ENCODE data around the gene KLHL10. TPM values are rescaled to one million over a fixed set of nuclear protein-coding genes. Genes with fewer than 3 reads are reported as not detected.

Gene KLHL10
- total and polyA plus RNA-seq, 2 of the 4 experiments (the other 2 are of a cell fraction): 0.18 TPM; not detected in 1

DNA sequence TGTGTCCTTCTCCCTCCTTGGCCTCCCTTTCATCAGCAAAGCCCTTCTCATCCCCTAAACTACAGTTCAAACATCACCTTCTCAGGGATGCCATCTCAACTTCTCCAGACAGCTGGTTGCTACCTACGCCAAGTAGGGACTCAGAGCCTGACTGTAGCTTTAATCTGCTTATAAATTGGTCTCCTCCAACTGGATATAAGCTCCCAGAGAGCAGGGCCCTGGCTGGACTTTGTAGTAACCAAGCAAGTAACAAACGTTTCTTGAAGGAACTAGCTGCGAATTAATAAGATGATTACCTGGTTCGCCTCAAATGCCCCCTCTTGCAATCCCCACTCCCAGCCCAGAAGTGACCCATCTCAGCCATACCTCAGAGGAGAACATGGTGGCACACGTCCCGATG is 45.1 kb downstream of the KLHL10 start:
- ATAC-seq (ENCODE audit: low read depth): no peak
- Histone ChIP-seq H3K4me3 (ENCODE audit: insufficient read depth, low read depth, low read length) (no peak overlapping the region), H3K4me1 (ENCODE audit: control insufficient read depth, insufficient read depth, low read length) (no peaks in the 10 kb centered on the region), H3K27me3 (ENCODE audit: control insufficient read depth, insufficient read depth, low read length) (no peaks in the 10 kb centered on the region), H4K91ac (ENCODE audit: insufficient read depth, low read depth, low read length) (no peak overlapping the region), H4K5ac (ENCODE audit: low read depth, low read length) (no peak overlapping the region), H3K18ac (ENCODE audit: low read depth, low read length) (no peak overlapping the region), H3K4ac (ENCODE audit: low read depth, low read length) (no peak overlapping the region), H3K9me3 (ENCODE audit: control insufficient read depth, insufficient read depth, low read length) (no peaks in the 10 kb centered on the region), H3K9me1 (ENCODE audit: insufficient read depth, low read length) (no peaks in the 10 kb centered on the region), H2AFZ (replicated peaks; ENCODE audit: low read length, poor library complexity) (no peak overlapping the region), H3K4me2 (ENCODE audit: low read depth, low read length) (no peak overlapping the region), H3K23ac (ENCODE audit: low read depth, low read length) (no peak overlapping the region), H2AK9ac (replicated peaks; ENCODE audit: low read depth, low read length, poor library complexity) (no peak overlapping the region), H3K14ac (replicated peaks; ENCODE audit: low read depth, low read length) (no peak overlapping the region), H2BK5ac (ENCODE audit: low read depth, low read length, poor library complexity, severe bottlenecking) (no peak overlapping the region), H3K36me3 (ENCODE audit: control insufficient read depth, insufficient read depth, low read length) (peaks cover 78% of the 10 kb centered on the region), H3K79me1 (ENCODE audit: low read depth in 1 of 2, low read length in 2 of 2) (peaks cover 32 to 67% of the 10 kb centered on the region in 2 experiments), H3K56ac (ENCODE audit: extremely low read depth, insufficient read depth, low read length) (no peak overlapping the region), H3K27ac (ENCODE audit: insufficient read depth, low read length) (no peak overlapping the region), H3K9ac (ENCODE audit: low read depth, low read length) (no peak overlapping the region), H4K20me1 (ENCODE audit: insufficient read depth, low read length) (no peaks in the 10 kb centered on the region; the same call in none of the 2 replicates), H2BK20ac (ENCODE audit: low read depth, low read length) (no peak overlapping the region), H2AK5ac (ENCODE audit: low read depth, low read length) (no peak overlapping the region), H2BK120ac (ENCODE audit: low read depth, low read length) (no peak overlapping the region), H2BK15ac (ENCODE audit: low read depth, low read length) (no peak overlapping the region), H4K8ac (ENCODE audit: low read depth in 2 of 2, low read length in 2 of 2) (no peak overlapping the region)
- ChIA-PET POLR2A (ENCODE audit: unreplicated experiment) (no interaction called here), CTCF (no interaction called here)
- BruUV-seq (replicated peaks): no TSS peak
- 100% methylated on average over 3 of the region's 6 CpGs; no CpG with 5 or more reads in 1 of the 2 experiments for WGBS, 2 experiments (ENCODE audit: extremely low coverage in 2 of 2, insufficient read length in 1 of 2)
- TF ChIP-seq MAFK (IDR thresholded peaks at IDR 0.05; ENCODE audit: low read depth, low read length) (no peak), SMC3 (IDR thresholded peaks at IDR 0.05; ENCODE audit: low read depth, low read length) (no peak), RCOR1 (IDR thresholded peaks at IDR 0.05; ENCODE audit: insufficient replicate concordance, low read length) (no peak), CHD1 (IDR thresholded peaks at IDR 0.05; ENCODE audit: low read depth, low read length) (no peak), CEBPB (IDR thresholded peaks at IDR 0.05; ENCODE audit: low read depth, low read length) (no peak), MXI1 (IDR thresholded peaks at IDR 0.05; ENCODE audit: borderline replicate concordance, low read depth, low read length) (no peak), BHLHE40 (IDR thresholded peaks at IDR 0.05; ENCODE audit: low read depth, low read length) (no peak), POLR2A (IDR thresholded peaks at IDR 0.05; ENCODE audit: low read depth, low read length) (no peak), RAD21 (IDR thresholded peaks at IDR 0.05; ENCODE audit: low read length) (no peak)
- TF ChIP-seq, protein P1, sequence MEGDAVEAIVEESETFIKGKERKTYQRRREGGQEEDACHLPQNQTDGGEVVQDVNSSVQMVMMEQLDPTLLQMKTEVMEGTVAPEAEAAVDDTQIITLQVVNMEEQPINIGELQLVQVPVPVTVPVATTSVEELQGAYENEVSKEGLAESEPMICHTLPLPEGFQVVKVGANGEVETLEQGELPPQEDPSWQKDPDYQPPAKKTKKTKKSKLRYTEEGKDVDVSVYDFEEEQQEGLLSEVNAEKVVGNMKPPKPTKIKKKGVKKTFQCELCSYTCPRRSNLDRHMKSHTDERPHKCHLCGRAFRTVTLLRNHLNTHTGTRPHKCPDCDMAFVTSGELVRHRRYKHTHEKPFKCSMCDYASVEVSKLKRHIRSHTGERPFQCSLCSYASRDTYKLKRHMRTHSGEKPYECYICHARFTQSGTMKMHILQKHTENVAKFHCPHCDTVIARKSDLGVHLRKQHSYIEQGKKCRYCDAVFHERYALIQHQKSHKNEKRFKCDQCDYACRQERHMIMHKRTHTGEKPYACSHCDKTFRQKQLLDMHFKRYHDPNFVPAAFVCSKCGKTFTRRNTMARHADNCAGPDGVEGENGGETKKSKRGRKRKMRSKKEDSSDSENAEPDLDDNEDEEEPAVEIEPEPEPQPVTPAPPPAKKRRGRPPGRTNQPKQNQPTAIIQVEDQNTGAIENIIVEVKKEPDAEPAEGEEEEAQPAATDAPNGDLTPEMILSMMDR (conservative IDR thresholded peaks at IDR 0.05; ENCODE audit: low read depth, low read length): no peak
- TF ChIP-seq, protein P2, sequence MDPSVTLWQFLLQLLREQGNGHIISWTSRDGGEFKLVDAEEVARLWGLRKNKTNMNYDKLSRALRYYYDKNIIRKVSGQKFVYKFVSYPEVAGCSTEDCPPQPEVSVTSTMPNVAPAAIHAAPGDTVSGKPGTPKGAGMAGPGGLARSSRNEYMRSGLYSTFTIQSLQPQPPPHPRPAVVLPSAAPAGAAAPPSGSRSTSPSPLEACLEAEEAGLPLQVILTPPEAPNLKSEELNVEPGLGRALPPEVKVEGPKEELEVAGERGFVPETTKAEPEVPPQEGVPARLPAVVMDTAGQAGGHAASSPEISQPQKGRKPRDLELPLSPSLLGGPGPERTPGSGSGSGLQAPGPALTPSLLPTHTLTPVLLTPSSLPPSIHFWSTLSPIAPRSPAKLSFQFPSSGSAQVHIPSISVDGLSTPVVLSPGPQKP (IDR thresholded peaks at IDR 0.05; ENCODE audit: borderline replicate concordance, low read depth, low read length): no peak
- dilution Hi-C loops (cut with HindIII; ENCODE audit: low sequenced_read_pairs, unreplicated experiment) (no loop called here), intact Hi-C loops (cut with micrococcal nuclease) (no loop called here), in situ Hi-C loops (cut with MboI; ENCODE audit: low sequenced_read_pairs) (no loop called here)
- no peak for DNase-seq

Measured in IMR-90 (cell line).